HG03571 (cell line): ENCODE measurements around the gene GAK.

ENCODE experiments used
- ATAC-seq: cut with Tn5 transposase; IDR thresholded peaks from one replicate; pipeline ENCODE4 v1.9.1; 2021; ENCODE audit not compliant: unreplicated experiment

Gene GAK

GRCh38 chr4:964346-965025 is 32.4 kb upstream of the GAK start:
- ATAC-seq, result no peak

GRCh38 chr4:963276-964225 is 31.4 kb upstream of the GAK start:
- no peak for ATAC-seq

GRCh38 chr4:962231-963208 is 30.4 kb upstream of the GAK start:
- no peak for ATAC-seq

- no peak for ATAC-seq
Observed at GRCh38 chr4:961351-962230, 29.5 kb upstream of the GAK start.

GRCh38 chr4:960636-961350 is 28.7 kb upstream of the GAK start:
- no peak for ATAC-seq

- no peak for ATAC-seq
Observed at GRCh38 chr4:960140-960635, 28.1 kb upstream of the GAK start.

GRCh38 chr4:959338-960139 is 27.4 kb upstream of the GAK start:
- ATAC-seq, result no peak

GRCh38 chr4:958696-959337 is 26.7 kb upstream of the GAK start:
- ATAC-seq, result no peak

GRCh38 chr4:958314-958665 is 26.2 kb upstream of the GAK start:
- no peak for ATAC-seq

- no peak for ATAC-seq
Observed at GRCh38 chr4:957581-958313, 25.6 kb upstream of the GAK start.

- ATAC-seq, result no peak
Observed at GRCh38 chr4:957231-957580, 25.1 kb upstream of the GAK start.

GRCh38 chr4:956531-957230 is 24.6 kb upstream of the GAK start:
- no peak for ATAC-seq

GRCh38 chr4:955931-956381 is 23.8 kb upstream of the GAK start:
- ATAC-seq, result no peak

- ATAC-seq, result no peak
Observed at GRCh38 chr4:955161-955921, 23.2 kb upstream of the GAK start.

GRCh38 chr4:954211-955020 is 22.3 kb upstream of the GAK start:
- no peak for ATAC-seq
